HG03108 (cell line): Measurements from ENCODE around the gene SSBP3.
"Not testable (repeated sequence)": the region's sequence is repeated elsewhere in the genome, so short reads cannot be mapped to it uniquely, and the experiment has no call there.

Source experiments
- ATAC-seq: cut with Tn5 transposase; IDR thresholded peaks from one replicate; pipeline ENCODE4 v1.9.1; 2021; ENCODE audit warnings: moderate library complexity; ENCODE audit not compliant: unreplicated experiment

SSBP3 gene

GRCh38 chr1:54355931-54356679 lies 50.1 kb downstream of the SSBP3 start:
- no peak for ATAC-seq

DNA sequence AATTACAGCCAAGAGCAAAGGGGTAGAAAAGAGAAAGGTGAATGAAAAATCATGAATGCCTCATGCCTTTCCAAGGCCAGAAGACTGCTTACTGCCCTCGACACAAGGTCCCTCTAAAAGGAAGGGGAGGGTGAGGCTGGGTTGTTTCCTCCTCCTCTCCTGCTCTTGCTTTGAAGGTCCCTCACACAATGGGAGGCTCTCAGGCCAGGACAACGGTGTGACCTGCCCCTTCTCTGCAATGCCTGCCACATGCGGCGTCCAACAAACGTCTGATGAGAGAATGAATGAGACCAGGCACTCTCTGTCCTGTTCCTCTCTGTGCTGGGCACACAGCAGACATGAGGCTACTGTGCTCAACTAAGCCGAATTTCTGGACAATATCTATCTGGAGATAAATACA lies 51.3 kb downstream of the SSBP3 start:
- ATAC-seq, result no peak

DNA sequence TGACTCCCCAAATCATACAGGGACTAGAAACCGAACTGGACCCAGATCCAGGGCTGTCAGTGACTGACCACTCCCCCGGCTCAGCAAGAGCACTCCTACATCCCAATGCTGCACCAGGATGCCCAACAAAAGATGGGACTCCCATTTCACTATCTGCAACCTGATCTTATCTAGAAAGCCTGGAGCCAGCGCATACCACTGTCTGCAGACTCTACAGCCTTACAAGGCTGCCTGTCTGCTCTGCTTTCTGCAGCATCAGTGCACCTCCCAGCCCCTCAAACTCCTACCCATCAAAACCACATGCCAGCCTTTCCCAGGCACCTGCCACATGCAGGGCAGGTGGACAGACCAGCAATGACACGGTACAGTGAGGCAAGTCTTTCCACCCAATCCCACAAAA lies 52.2 kb downstream of the SSBP3 start:
- ATAC-seq, result no peak

DNA sequence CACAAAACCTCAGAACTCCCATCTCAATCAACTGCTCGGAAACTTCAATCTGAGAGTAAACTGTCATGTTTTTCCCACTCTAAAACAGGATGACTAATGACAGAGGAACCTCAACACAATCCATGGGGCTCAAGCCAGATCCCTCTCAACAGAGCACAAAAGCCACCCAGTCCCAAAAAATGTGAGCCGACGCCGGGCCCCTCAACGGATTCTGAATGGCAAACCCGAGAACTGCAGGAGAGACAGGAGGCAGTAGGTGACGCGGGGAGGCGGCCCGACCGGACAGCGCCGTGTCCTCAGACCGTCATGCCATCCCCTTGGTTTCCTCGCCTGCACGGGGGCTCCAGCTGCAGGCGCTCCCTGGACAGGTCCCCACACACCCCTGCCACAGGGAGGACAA lies 53.4 kb downstream of the SSBP3 start:
- ATAC-seq, result no peak

- no peak for ATAC-seq
Observed at GRCh38 chr1:54350360-54350759, 55.8 kb downstream of the SSBP3 start.

GRCh38 chr1:54348700-54349021 lies 57.5 kb downstream of the SSBP3 start:
- no peak for ATAC-seq

GRCh38 chr1:54347955-54348699 lies 58.1 kb downstream of the SSBP3 start:
- ATAC-seq, result no peak

DNA sequence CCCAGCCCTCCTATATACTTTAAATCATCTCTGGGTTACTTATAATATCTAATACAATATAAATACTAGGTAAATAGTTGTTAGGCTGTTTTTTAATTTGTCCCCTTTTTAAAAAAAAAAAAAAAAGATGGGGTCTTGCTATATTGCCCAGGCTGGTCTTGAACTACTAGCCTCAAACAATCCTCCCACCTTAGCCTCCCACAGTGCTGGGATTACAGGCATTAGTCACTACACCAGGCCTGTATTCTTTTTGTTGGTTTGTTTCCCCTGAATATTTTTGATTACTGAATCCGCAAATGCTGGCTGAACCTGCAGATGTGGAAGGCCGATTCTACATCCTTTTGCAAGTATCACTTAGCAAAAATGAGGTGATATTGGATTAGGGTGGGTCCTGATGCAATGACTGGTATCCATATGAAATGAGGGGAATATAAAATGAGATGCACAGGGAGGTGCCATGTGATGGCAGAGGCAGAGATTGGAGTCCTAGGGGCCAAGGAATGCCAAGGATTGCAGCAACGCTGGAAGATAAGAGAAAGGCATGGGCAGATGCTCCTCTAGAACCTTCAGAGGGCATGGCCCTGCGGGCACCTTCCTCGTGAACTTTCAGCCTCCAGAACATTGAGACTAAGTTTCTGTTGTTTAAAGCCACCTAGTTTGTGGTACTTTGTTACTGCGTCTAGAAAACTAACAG lies 58.8 kb downstream of the SSBP3 start:
- no peak for ATAC-seq

GRCh38 chr1:54345548-54345947 lies 60.6 kb downstream of the SSBP3 start:
- not testable (repeated sequence) for ATAC-seq

- ATAC-seq, result no peak
Observed at GRCh38 chr1:54345116-54345515, 61.1 kb downstream of the SSBP3 start.

- ATAC-seq, result no peak
Observed at GRCh38 chr1:54342742-54343687, 63.2 kb downstream of the SSBP3 start.

GRCh38 chr1:54342288-54342687 lies 63.9 kb downstream of the SSBP3 start:
- no peak for ATAC-seq

DNA sequence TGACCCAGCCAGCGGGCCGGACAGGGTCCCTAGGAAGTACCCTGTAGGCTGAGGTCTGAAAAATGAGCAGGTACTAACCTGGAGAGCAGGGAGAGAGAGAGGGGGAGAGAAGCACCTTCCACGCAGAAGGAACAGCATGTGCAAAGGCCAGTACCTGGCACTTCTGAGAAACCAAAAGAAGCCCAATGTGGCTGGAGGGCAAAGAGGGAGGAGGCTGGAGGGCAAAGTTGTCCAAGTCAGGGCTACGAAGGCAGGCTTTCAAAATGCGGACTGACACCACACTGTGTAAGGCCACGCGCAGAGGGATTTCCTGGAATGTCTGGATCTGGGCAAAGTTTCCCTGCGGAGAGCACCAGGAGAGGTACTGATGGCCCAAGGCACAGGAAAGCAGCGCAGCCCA lies 64.4 kb downstream of the SSBP3 start:
- no peak for ATAC-seq

DNA sequence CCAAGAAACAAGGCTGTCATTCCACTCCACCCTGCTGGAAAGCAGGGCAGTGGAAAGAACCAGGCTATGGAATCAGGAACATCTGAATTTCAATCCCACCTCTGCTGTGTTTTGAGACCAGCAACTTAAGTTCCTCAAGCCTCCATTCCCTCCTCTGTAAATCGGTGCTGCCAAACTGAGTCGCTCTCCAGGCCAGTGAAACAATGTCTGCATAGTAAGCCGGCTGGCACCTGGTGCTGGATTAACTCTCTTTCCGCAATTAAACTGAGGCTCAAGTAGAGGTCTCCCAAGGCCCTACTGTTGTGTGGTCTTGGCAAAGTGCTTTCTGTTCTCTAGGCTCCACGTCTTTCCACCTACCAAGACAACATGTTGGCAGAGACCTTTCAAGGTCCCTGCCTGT lies 65.3 kb downstream of the SSBP3 start:
- no peak for ATAC-seq

GRCh38 chr1:54340434-54340833 lies 65.8 kb downstream of the SSBP3 start:
- ATAC-seq, result no peak

- ATAC-seq, result no peak
Observed at GRCh38 chr1:54339126-54339525, 67.1 kb downstream of the SSBP3 start.

DNA sequence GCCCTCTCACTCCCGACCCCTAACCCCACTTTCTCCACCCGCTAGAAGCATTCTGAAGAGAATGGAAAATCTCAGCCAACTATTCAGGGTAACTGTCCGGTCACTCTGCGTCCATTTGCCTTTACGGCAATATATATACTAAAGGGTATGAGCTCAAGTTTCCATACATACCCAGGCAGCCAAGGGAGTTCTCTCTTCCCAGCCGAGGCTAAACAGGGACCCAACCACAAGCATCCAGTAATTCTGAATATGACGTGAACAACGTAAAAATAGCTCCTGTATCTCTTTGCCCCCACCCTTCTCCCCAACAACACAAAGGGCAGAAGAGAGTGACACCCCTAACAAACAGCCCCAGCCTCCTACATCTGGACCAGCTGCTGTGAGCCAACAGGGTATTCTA lies 67.7 kb downstream of the SSBP3 start:
- ATAC-seq, result no peak

- ATAC-seq, result no peak
Observed at GRCh38 chr1:54337928-54338327, 68.3 kb downstream of the SSBP3 start.

GRCh38 chr1:54337034-54337433 lies 69.2 kb downstream of the SSBP3 start:
- no peak for ATAC-seq

DNA sequence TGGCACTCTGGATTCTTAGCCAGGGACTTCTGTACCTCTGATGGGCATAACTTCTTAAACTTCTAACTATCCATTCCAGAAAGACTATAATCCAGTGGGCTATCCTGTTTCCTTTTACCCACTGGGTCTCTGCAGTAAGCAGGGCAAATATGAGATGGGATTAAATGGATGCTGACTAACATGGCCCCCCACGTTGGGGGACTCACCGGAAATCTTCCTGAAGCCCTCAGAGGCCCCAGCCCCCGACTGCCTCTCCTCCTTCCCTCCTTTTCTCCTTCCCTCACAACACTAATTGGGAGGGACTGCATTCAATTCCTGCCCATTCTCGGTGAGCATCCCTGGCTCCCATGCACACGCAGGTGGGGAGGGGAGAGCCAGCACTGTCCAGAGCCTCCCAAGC lies 70.1 kb downstream of the SSBP3 start:
- no peak for ATAC-seq

GRCh38 chr1:54335755-54336108 lies 70.5 kb downstream of the SSBP3 start:
- no peak for ATAC-seq
